Measurements from ENCODE around the gene BZW2. TPM values are rescaled to one million over a fixed set of nuclear protein-coding genes. Genes with fewer than 3 reads are reported as not detected.

Gene BZW2
- total RNA-seq, 1 donor from 2014 or later: 41.9 TPM

GRCh38 chr7:16745645-16746044, 99.7 kb downstream of the BZW2 start:
- DNase-seq (ENCODE audit: low spot score): no peak

GRCh38 chr7:16747102-16747501, 101.1 kb downstream of the BZW2 start:
- no peak for DNase-seq (ENCODE audit: low spot score)

- peak; percentile 92 for DNase-seq (ENCODE audit: low spot score)
Measured at GRCh38 chr7:16753102-16753931, 107.3 kb downstream of the BZW2 start, which contains the start of gene TSPAN13. Gene TSPAN13, plus strand, starts transcription at chr7:16753755. Its CDS starts 213 bp downstream, at chr7:16753968.

GRCh38 chr7:16753932-16754855, 108.2 kb downstream of the BZW2 start:
- DNase-seq (ENCODE audit: low spot score): no peak

GRCh38 chr7:16754856-16755317, 108.9 kb downstream of the BZW2 start:
- no peak for DNase-seq (ENCODE audit: low spot score)

GRCh38 chr7:16755397-16755796, 109.4 kb downstream of the BZW2 start:
- no peak for DNase-seq (ENCODE audit: low spot score)

Other genes starting within 250 kb of the BZW2 start
- gene CRPPA, start 224.6 kb upstream of the BZW2 start, total RNA-seq: 2.2 TPM
- gene SOSTDC1, start 180.4 kb upstream of the BZW2 start, total RNA-seq: not detected
- gene LRRC72, start 119.4 kb upstream of the BZW2 start, total RNA-seq: not detected
- 14.9 TPM for gene ANKMY2, start 427 bp upstream of the BZW2 start, total RNA-seq
- gene TSPAN13, start 107.6 kb downstream of the BZW2 start, total RNA-seq: 49.9 TPM
- 0.29 TPM for gene AGR2, start 158.8 kb downstream of the BZW2 start, total RNA-seq
- gene AGR3, start 235.8 kb downstream of the BZW2 start, total RNA-seq: not detected

Measured in mesenteric fat pad (tissue), 1 donor.